Subcutaneous adipose tissue (tissue), 4 donors: ENCODE measurements around the gene DAB1. TPM values are rescaled to one million over a fixed set of nuclear protein-coding genes. Genes with fewer than 3 reads are reported as not detected.

ENCODE experiments used
- CTCF ChIP-seq: fragments of 450-650 bp; IDR thresholded peaks from one replicate; pipeline ENCODE4 v1.5.1; 2016; ENCODE audit warnings: low read depth, mild to moderate bottlenecking, control low read depth, antibody characterized with exemption, moderate library complexity
- total RNA-seq, 4 donors: library from RNA; depleted of rRNA; stranded (reverse); fragments of >200 nt; gene quantifications; one replicate each; pipeline ENCODE4 v1.1.0, GENCODE V29; 2016

DAB1 gene
- total RNA-seq, 4 donors from 2014 or later: 0.22 to 0.98 (median 0.45) TPM

GRCh38 chr1:57033222-57034001, 390.4 kb downstream of the DAB1 start:
- no peak for TF ChIP-seq CTCF

- no peak for TF ChIP-seq CTCF
Observed at GRCh38 chr1:57026624-57027354, 397.1 kb downstream of the DAB1 start.

GRCh38 chr1:57024855-57025254, 399.0 kb downstream of the DAB1 start:
- TF ChIP-seq CTCF: no peak

GRCh38 chr1:57024428-57024827, 399.4 kb downstream of the DAB1 start:
- TF ChIP-seq CTCF: no peak

- no peak for TF ChIP-seq CTCF
Observed at GRCh38 chr1:57020216-57020615, 403.6 kb downstream of the DAB1 start.

GRCh38 chr1:57019236-57019839, 404.5 kb downstream of the DAB1 start:
- TF ChIP-seq CTCF: no peak

- no peak for TF ChIP-seq CTCF
Observed at GRCh38 chr1:57018119-57018518, 405.7 kb downstream of the DAB1 start.
